Fibroblast of the aortic adventitia (primary cell): Measurements from ENCODE around the gene TMEM51. TPM values are rescaled to one million over a fixed set of nuclear protein-coding genes. Genes with fewer than 3 reads are reported as not detected.

Experiments used
- DNase-seq: peaks from one replicate; pipeline ENCODE4 v3.0.0-alpha.2; 2010; ENCODE audit warnings: low read depth
- H3K4me3 ChIP-seq: 2 replicates; pipeline ENCODE4 v1.5.1; 2011; ENCODE audit warnings: low read depth, mild to moderate bottlenecking, control low read depth, low read length, moderate library complexity
- total RNA-seq: library from RNA; depleted of rRNA; stranded (reverse); fragments of >200 nt; gene quantifications from 2 replicates; pipeline ENCODE4 v1.2.3, GENCODE V29; 2012; ENCODE audit warnings: low replicate concordance
- TF ChIP-seq, protein P1 (sequence below): IDR thresholded peaks from 2 replicates; pipeline ENCODE4 v1.5.1; 2011; ENCODE audit warnings: mild to moderate bottlenecking, low read length, control low read depth, inconsistent platforms; ENCODE audit not compliant: insufficient read depth

The TMEM51 gene
- total RNA-seq, 1 donor = 1.4 TPM

DNA sequence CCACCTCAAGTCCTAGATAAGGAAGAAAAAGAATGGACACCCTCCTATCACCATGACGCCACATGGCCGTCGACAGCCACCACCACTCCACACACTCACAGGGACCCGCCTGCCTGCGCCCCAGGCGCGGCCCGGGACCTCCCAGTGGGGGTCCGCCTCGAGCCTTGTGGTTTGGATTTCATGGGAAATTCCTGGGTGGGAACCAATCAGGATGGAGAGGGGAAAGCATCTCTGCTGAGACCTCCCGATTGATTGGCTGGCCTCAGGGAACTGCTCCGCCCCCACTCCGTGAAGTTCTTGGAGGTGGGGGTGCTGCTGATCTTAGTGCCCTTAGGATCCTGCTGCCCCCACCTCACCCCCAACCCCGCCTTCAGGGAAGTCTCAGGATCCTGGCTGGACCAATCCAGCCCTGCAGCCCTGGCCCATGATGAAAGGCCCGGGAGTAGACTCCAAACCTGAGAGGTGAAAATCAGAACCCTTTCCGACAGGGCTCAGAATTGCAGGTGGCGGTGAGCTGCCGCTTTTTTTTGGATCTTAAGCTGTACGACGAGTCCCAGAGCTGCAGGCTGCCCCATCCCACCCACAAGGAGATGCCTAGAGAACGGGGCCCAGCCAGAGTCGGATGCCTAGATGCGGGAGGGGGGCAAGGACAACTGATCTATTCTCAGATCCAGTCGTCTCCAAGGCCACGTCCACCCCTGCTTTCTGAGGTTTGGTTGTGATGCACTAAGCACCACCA lies 29.0 kb upstream of the TMEM51 start:
- TF ChIP-seq, protein P1, sequence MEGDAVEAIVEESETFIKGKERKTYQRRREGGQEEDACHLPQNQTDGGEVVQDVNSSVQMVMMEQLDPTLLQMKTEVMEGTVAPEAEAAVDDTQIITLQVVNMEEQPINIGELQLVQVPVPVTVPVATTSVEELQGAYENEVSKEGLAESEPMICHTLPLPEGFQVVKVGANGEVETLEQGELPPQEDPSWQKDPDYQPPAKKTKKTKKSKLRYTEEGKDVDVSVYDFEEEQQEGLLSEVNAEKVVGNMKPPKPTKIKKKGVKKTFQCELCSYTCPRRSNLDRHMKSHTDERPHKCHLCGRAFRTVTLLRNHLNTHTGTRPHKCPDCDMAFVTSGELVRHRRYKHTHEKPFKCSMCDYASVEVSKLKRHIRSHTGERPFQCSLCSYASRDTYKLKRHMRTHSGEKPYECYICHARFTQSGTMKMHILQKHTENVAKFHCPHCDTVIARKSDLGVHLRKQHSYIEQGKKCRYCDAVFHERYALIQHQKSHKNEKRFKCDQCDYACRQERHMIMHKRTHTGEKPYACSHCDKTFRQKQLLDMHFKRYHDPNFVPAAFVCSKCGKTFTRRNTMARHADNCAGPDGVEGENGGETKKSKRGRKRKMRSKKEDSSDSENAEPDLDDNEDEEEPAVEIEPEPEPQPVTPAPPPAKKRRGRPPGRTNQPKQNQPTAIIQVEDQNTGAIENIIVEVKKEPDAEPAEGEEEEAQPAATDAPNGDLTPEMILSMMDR = no peak

DNA sequence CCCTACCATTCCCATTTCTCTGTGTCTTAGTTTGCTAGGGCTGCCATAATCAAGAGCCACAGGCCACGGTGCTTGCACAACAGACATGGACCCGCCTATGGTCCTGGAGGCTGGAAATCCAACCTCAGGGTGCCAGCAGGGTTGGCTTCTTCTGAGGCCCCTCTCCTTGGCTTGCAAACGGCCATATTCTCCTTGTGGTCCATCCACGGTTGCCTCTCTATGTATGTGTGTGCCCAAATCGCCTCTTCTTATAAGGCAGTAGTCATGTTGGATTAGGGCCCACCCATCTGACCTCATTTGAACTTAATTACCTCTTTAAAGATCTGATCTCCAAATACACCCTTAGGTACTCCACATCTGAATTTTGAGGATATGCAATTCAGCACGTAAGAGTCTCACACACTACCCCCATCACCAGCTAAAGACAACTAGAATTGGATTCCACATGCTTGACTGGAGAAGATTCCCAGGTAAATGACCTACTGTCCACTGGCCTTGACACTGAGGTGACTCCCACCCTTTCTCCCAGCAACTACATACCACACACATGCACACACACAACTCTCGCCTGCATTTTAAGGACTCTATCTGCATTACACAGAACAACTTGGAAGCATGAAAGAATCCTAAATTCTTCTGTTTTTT lies 28.3 kb upstream of the TMEM51 start:
- H3K4me3 ChIP-seq = no peak overlapping the region
- TF ChIP-seq, protein P1 = no peak
- DNase-seq = no peak

More for the DNA sequence above, 29.0 kb upstream of the TMEM51 start:
- DNase-seq = no peak
- H3K4me3 ChIP-seq = no peak overlapping the region

DNA sequence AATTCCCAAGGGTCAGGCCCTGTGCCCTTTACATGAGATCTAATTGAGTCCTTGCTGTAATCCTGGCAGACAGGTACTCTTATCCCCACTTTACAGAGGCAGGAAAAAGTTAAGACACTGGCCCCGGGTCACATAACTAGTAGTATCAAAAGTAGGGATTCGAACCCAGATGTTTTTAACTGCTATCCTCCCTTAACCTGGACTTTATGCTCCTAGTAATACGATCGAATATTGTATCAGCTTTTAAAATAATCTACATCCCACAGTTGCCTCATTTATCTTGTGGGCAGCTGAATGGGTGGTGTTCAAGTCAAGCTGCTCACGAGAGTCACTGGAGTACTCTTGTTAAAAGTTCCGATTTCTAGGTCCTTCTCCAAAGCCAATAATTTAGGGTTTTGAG lies 25.5 kb upstream of the TMEM51 start:
- H3K4me3 ChIP-seq = no peak overlapping the region
- TF ChIP-seq, protein P1 = no peak
- no peak for DNase-seq

DNA sequence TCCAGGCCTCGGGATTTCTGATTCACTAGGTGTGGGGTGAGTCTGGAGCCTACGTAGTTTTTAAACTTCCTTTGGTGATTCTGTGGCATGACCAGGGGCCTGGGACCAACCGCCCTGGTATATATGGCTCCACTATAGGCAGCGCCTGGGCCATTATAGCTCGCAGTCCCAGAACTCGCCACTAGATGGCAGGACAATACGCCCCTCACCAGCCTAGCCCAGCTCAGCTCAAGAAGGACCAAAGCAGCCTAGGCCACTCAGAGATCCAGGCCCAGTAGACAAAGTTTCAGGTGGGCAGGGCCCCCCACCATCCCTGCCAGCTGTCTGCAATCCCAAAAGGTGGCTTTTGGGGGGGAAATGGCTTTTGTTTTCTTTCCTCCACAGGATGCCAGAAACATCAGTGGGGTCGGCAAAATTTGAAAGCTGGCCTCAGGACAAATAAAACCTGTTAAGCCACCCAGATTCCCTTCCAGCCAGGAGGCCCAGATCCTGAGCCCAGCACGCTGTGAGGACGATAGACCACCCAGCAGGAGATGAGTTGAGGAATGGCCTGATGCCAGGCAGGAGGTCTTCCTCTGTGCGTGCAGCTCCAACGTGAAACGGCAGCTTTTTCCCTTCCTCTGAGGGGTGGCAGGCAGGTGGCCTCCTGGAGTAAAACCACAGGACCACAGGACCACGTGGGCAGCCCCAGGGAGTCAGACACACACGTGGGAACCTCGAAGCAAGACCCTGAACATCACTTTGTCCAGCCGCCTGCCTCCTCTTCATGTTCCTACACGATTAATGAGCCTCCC lies 24.8 kb upstream of the TMEM51 start:
- TF ChIP-seq, protein P1 = peak; percentile 89
- DNase-seq = peak; percentile 66
- H3K4me3 ChIP-seq = no peak overlapping the region

DNA sequence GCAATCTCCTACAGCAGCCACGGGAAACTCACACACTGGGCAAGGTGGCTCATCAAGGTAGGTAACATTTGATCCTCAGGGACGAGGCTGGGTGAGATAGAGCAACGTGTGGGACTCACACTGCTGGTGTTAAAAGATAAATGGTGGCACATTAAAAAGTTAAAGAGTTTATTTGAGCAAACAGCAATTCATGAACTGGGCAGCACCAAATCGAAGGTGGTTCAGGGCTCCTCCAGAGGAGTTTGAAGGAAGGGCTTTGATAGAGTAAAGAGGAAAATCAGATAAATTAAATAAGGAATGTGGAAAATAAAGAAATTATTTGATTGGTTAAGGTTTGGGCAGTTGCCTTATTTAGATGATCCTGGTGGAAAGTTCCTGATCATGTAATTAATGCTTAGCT lies 23.6 kb upstream of the TMEM51 start:
- no peak for DNase-seq
- H3K4me3 ChIP-seq = no peak overlapping the region
- TF ChIP-seq, protein P1 = no peak

DNA sequence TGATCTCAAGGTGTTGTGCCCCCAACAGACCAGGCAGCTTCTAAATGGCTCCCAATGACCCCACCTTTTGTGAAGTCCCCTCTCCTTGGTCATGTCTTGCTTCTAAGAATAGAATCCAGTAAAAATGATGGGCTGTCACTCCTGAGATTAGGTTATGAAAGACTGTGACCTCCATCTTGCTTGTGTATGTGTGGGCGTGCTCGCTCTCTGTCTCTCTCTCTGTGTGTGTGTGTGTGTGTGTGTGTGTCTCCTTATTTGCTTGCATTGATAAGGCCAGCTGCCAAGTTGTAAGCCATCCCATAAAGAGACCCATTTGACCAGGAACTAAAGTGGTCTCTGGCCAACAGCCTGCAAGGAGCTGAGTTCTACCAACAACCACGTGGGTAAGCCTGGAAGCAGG lies 22.9 kb upstream of the TMEM51 start:
- TF ChIP-seq, protein P1 = no peak
- no peak for DNase-seq
- no peak overlapping the region for H3K4me3 ChIP-seq
